ENCODE measurements around the gene HSBP1. TPM values are rescaled to one million over a fixed set of nuclear protein-coding genes. Genes with fewer than 3 reads are reported as not detected.

HSBP1 gene
- total and polyA plus RNA-seq, 2 of the 13 experiments (the other 11 are each of a cell fraction or from before 2014, with no cell fraction given) = 249 to 292 TPM

DNA sequence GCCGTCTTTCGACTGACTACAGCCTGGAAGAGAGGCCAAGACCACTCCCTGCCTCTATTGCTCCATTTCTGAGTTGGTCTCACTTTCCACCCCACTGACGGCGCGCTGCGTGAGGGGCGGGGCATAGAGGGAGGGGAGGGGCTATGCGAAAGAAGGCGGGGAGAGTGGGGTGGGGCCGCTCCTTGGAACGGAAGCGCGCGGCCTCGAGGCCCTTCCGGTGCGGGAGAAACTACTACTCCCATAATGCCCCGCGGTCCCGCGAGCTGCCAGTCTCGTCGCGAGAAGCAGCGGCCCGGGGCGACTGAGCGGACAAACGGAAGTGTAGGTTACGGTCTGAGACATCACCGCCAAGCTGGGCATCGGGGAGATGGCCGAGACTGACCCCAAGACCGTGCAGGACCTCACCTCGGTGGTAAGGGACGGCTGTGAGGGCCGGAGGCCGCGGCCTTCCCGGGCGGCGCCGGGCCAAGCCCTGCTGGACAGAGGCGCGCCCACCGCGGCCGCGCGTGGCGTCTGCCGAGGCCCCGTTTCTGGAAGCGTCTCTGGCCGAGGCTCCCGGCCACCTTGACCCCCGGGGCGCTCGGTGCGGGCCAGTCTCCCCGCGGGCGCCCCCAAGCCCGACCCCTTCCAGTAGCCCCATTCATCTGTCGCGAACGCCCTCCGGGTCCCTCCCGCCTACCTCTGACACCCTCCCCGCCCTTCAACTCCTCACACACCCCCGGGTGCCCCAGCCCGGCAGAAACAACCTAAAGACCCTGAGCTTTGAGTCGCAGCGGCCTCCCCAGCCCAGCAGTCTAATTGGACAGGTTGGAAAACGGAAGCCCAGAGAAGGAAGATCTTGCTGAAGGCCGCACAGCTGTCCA lies at the start of gene HSBP1 (continued):
- no peak for TF ChIP-seq SETDB1 (CRISPR knock-in tag; IDR thresholded peaks at IDR 0.05; ENCODE audit: borderline replicate concordance)
- TF ChIP-seq ZFY (CRISPR knock-in tag; IDR thresholded peaks at IDR 0.05) = peak; percentile 95
- TF ChIP-seq, protein P1, sequence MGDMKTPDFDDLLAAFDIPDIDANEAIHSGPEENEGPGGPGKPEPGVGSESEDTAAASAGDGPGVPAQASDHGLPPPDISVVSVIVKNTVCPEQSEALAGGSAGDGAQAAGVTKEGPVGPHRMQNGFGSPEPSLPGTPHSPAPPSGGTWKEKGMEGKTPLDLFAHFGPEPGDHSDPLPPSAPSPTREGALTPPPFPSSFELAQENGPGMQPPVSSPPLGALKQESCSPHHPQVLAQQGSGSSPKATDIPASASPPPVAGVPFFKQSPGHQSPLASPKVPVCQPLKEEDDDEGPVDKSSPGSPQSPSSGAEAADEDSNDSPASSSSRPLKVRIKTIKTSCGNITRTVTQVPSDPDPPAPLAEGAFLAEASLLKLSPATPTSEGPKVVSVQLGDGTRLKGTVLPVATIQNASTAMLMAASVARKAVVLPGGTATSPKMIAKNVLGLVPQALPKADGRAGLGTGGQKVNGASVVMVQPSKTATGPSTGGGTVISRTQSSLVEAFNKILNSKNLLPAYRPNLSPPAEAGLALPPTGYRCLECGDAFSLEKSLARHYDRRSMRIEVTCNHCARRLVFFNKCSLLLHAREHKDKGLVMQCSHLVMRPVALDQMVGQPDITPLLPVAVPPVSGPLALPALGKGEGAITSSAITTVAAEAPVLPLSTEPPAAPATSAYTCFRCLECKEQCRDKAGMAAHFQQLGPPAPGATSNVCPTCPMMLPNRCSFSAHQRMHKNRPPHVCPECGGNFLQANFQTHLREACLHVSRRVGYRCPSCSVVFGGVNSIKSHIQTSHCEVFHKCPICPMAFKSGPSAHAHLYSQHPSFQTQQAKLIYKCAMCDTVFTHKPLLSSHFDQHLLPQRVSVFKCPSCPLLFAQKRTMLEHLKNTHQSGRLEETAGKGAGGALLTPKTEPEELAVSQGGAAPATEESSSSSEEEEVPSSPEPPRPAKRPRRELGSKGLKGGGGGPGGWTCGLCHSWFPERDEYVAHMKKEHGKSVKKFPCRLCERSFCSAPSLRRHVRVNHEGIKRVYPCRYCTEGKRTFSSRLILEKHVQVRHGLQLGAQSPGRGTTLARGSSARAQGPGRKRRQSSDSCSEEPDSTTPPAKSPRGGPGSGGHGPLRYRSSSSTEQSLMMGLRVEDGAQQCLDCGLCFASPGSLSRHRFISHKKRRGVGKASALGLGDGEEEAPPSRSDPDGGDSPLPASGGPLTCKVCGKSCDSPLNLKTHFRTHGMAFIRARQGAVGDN (CRISPR knock-in tag; IDR thresholded peaks at IDR 0.05) = peak; percentile 97
- peak; percentile 93 for TF ChIP-seq ZNF546 (CRISPR knock-in tag; conservative IDR thresholded peaks at IDR 0.05)
- peak; percentile 64; the same call in 1 of the 2 replicates for TF ChIP-seq POGZ (CRISPR knock-in tag; IDR thresholded peaks at IDR 0.05)
- no peak for TF ChIP-seq CBX1 (IDR thresholded peaks at IDR 0.05; ENCODE audit: low read depth)
- TF ChIP-seq, protein P2, sequence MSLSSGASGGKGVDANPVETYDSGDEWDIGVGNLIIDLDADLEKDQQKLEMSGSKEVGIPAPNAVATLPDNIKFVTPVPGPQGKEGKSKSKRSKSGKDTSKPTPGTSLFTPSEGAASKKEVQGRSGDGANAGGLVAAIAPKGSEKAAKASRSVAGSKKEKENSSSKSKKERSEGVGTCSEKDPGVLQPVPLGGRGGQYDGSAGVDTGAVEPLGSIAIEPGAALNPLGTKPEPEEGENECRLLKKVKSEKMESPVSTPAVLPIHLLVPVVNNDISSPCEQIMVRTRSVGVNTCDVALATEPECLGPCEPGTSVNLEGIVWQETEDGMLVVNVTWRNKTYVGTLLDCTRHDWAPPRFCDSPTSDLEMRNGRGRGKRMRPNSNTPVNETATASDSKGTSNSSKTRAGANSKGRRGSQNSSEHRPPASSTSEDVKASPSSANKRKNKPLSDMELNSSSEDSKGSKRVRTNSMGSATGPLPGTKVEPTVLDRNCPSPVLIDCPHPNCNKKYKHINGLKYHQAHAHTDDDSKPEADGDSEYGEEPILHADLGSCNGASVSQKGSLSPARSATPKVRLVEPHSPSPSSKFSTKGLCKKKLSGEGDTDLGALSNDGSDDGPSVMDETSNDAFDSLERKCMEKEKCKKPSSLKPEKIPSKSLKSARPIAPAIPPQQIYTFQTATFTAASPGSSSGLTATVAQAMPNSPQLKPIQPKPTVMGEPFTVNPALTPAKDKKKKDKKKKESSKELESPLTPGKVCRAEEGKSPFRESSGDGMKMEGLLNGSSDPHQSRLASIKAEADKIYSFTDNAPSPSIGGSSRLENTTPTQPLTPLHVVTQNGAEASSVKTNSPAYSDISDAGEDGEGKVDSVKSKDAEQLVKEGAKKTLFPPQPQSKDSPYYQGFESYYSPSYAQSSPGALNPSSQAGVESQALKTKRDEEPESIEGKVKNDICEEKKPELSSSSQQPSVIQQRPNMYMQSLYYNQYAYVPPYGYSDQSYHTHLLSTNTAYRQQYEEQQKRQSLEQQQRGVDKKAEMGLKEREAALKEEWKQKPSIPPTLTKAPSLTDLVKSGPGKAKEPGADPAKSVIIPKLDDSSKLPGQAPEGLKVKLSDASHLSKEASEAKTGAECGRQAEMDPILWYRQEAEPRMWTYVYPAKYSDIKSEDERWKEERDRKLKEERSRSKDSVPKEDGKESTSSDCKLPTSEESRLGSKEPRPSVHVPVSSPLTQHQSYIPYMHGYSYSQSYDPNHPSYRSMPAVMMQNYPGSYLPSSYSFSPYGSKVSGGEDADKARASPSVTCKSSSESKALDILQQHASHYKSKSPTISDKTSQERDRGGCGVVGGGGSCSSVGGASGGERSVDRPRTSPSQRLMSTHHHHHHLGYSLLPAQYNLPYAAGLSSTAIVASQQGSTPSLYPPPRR (CRISPR knock-in tag; IDR thresholded peaks at IDR 0.05; ENCODE audit: borderline replicate concordance) = no peak; the same call in 1 of the 2 replicates
- no peak for TF ChIP-seq RBAK (CRISPR knock-in tag; IDR thresholded peaks at IDR 0.05)
- TF ChIP-seq, protein P3, sequence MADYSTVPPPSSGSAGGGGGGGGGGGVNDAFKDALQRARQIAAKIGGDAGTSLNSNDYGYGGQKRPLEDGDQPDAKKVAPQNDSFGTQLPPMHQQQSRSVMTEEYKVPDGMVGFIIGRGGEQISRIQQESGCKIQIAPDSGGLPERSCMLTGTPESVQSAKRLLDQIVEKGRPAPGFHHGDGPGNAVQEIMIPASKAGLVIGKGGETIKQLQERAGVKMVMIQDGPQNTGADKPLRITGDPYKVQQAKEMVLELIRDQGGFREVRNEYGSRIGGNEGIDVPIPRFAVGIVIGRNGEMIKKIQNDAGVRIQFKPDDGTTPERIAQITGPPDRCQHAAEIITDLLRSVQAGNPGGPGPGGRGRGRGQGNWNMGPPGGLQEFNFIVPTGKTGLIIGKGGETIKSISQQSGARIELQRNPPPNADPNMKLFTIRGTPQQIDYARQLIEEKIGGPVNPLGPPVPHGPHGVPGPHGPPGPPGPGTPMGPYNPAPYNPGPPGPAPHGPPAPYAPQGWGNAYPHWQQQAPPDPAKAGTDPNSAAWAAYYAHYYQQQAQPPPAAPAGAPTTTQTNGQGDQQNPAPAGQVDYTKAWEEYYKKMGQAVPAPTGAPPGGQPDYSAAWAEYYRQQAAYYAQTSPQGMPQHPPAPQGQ (CRISPR knock-in tag; IDR thresholded peaks at IDR 0.05; ENCODE audit: borderline replicate concordance) = no peak
- TF ChIP-seq, protein P4, sequence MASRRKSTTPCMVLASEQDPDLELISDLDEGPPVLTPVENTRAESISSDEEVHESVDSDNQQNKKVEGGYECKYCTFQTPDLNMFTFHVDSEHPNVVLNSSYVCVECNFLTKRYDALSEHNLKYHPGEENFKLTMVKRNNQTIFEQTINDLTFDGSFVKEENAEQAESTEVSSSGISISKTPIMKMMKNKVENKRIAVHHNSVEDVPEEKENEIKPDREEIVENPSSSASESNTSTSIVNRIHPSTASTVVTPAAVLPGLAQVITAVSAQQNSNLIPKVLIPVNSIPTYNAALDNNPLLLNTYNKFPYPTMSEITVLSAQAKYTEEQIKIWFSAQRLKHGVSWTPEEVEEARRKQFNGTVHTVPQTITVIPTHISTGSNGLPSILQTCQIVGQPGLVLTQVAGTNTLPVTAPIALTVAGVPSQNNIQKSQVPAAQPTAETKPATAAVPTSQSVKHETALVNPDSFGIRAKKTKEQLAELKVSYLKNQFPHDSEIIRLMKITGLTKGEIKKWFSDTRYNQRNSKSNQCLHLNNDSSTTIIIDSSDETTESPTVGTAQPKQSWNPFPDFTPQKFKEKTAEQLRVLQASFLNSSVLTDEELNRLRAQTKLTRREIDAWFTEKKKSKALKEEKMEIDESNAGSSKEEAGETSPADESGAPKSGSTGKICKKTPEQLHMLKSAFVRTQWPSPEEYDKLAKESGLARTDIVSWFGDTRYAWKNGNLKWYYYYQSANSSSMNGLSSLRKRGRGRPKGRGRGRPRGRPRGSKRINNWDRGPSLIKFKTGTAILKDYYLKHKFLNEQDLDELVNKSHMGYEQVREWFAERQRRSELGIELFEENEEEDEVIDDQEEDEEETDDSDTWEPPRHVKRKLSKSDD (CRISPR knock-in tag; IDR thresholded peaks at IDR 0.05; ENCODE audit: low read depth) = 0 out of 2 replicates have a peak, but pooled peaks have one; percentile 16
- TF ChIP-seq ATF7-NPFF (CRISPR knock-in tag; IDR thresholded peaks at IDR 0.05; ENCODE audit: low read depth) = peak; percentile 87; the same call in 1 of the 2 replicates
- TF ChIP-seq PAWR (CRISPR knock-in tag; IDR thresholded peaks at IDR 0.05; ENCODE audit: borderline replicate concordance) = no peak
- TF ChIP-seq ZNF615 (CRISPR knock-in tag; IDR thresholded peaks at IDR 0.05; ENCODE audit: borderline replicate concordance) = no peak
- no peak for TF ChIP-seq ZNF446 (CRISPR knock-in tag; IDR thresholded peaks at IDR 0.05)
